Activated CD8-positive, alpha-beta memory T cell treated with anti-CD3 and anti-CD28 coated beads for 1 hour (primary cell): ENCODE data around the gene THSD4.
"Not testable (repeated sequence)": the region's sequence is repeated elsewhere in the genome, so short reads cannot be mapped to it uniquely, and the experiment has no call there.

Experiments used
- DNase-seq, 2 donors: peaks; one replicate each; pipeline ENCODE4 v3.0.0-alpha.2; 2020; ENCODE audit warnings: low read depth in 1 of 2; ENCODE audit errors: extremely low read depth in 1 of 2

The THSD4 gene

DNA sequence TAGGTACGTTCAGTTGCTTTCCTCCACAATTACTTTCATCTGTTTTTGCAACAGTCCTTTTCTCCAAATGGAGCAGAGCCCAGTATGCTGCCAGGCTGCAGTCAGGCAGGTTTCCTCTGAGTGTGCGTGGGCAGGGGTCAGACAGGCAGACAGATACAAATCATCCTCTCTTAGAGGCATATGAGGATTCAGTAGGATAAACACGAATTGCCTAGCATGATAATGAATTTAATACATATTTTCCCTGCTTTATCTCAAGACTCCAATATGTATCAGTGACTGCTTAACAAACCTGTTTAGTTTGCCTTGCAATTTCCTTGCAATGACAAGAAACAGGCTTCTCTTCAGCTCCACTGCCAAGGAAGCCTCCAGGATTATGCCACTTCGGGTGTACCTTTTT is 554.4 kb downstream of the THSD4 start:
- no peak for DNase-seq

- DNase-seq, result not testable (repeated sequence)
Measured at GRCh38 chr15:71670222-71670621, 555.0 kb downstream of the THSD4 start.

- DNase-seq, result no peak
Measured at GRCh38 chr15:71674354-71674753, 559.1 kb downstream of the THSD4 start.

DNA sequence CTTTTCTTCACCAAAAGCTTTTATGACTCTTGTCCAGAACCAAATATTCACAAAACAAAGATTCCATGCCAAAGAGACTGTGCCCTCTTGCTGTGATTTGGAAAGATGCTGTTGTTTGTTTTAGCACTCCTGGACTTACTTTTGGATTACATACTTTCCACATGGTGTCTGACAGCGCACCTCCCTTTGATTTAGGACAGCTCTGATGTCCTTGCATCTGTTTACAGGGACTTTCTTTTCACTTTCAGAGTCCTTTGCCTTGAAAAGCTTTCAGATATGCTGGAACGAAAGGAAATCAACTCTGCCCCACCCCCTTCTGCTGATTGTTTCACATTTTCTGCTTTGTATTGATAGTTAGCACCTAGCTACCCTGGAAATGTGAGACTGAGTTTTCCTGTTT is 562.1 kb downstream of the THSD4 start:
- no peak for DNase-seq

- no peak for DNase-seq
Measured at GRCh38 chr15:71677766-71678165, 562.5 kb downstream of the THSD4 start.

GRCh38 chr15:71678191-71678590 is 562.9 kb downstream of the THSD4 start:
- DNase-seq, result no peak

DNA sequence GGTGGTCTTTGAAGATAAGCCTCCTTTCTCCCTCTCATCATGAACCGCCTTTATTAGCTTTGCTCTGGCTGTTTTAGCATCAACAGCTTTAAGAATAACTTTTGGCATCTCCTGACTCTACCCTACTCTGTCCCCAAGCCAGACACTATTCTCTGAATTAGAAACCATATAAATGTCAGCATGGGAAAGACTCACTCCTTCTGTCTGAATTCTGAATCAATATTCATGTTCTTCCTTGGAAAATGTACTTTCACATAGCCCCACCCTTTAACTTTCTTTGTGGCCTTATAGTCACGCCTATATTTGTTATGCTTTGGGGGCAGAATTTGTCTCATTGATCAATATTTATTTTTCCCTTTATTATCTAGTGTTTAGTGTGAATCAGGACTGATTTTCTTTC is 563.3 kb downstream of the THSD4 start:
- no peak for DNase-seq

- DNase-seq, result no peak
Measured at GRCh38 chr15:71679223-71679792, 564.0 kb downstream of the THSD4 start.

- DNase-seq, result no peak
Measured at GRCh38 chr15:71679793-71680353, 564.6 kb downstream of the THSD4 start.

DNA sequence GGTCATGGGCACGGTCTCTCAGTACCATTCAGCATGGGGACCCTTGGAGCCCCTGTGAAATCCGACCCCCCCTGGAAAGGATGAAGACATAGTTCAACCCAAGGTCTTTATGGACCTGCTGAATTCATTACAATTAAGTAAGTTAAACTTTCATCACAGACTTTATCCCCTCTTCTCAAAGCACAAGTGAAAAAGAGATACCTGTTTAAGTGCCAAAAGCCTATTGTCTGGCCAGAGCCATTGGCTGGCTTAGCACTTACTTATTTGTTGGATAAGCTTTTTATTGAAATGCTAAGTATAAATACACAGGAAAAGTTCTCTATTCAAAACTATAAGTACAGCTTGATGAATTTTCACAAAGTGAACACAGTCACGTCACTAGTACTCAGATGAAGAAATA is 566.7 kb downstream of the THSD4 start:
- no peak for DNase-seq

- no peak for DNase-seq
Measured at GRCh38 chr15:71683411-71684274, 568.4 kb downstream of the THSD4 start.

DNA sequence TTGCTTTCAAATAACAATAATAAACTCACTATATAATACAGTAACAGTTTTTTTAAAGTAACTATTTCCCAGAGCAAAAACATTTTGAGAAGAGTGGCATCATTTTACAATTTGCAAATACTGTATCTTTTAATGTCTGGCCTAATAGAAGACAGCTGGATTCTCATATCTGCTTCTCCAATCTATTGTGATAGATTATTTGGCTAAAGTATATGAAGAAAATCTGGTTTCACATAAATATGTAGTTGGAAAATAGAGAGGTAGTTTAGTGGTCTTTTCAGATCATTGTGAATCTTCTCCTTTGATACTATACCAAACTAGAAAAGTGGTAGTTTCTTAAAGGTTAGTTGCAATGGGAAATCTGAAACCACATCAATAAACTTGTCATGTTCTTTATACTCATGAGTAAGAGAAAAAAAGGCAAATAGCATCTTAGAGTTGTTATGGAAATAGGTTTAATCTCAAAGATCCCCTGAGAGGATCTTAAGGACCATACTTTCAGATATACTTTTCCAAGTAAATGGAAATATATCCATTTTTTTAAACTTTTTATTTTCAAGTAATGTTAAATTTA is 570.2 kb downstream of the THSD4 start:
- no peak for DNase-seq

DNA sequence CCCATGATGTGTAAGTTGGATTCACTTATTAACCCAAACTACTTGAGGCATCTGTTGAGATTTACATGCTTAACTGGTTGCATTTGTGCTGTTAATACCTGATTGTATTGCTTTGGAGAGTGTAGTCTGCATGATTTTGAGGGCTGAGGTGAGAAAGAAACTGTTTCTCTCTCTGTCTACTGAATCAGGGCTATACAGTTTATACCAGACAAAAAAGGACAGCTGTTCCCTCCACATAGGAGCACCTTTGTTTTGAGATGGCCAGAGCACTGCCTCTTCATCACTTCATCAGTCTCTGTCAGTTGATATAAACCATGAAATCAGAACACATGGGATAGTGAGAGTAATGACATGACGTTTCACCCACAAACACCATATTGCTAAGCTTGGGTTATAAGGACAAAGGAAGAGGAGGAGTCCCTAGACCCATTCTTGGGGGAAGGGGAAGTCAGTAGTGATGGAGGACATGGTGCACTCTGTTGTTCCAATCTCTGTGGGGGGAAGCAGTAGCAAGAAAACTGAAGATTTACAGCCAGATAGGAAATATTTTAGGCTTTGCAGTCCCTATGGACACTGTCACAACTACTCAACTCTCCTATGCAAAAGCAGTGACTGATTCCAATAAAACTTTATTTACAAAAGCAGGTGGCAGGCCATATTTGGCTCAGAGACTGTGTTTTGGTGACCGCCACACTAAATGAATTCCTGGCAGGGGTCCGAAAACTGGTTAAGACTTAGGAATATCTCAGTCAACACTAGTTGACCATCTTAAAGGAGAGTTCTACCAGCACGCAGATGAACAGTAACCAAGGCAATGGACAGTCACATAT is 571.2 kb downstream of the THSD4 start:
- DNase-seq, result no peak

DNA sequence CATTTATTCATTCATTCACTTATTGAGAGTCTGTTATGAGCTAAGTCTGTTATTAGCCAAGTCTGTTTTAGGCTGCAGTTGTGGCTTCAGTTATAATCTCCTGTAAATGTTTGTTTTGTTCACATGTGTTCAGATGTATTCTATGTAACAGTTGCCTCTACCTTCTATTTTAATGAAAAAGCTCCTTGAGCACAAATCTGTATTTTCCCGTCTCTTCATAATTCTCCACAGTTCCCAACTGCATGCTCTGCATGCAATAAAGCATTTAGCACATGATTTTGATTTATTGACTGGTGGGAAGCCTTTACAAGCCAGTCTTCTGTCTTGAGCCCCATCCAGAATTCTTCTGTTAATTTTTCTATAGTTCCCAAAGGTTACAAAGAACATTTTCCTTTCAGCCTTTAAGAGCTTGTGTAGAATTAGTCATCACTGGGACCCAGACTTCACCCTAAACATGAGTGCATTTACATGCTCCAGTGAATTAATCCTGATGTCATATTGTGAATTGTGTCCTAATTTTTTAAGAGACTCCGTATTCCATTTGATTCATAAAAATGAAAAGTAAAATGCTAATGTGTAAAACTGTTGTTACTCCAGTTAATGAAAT is 572.7 kb downstream of the THSD4 start:
- DNase-seq, result no peak

DNA sequence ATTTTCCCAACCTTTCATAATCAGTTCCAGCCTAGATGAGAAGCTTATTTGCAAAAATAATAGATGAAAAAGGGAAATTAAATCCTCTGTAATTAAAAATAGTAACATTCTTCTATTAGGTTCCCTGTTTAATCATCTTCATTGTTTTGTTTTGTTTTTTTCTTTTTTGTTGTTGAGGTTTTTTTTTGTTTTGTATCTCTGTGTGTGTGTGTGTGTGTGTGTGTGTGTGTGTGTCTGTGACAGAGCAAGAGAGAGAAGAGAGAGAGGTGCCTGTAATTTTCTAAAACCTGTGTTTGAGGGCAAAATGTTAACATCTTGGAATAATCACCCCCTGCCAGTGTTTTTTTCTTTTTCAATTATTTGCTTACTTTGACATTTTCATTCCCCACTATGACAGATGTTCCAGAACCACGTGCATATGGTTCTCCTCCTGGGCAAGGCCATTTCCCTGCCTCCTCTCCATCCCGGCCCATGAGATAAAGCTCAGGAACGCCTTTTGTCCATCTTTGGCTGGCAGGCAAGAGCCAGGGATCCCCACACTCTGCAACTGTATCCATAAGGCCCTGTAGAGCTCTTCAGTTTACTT is 573.3 kb downstream of the THSD4 start:
- no peak for DNase-seq

- no peak for DNase-seq
Measured at GRCh38 chr15:71691081-71691457, 575.8 kb downstream of the THSD4 start.

- DNase-seq, result no peak
Measured at GRCh38 chr15:71691458-71692417, 576.5 kb downstream of the THSD4 start.

- DNase-seq, result no peak
Measured at GRCh38 chr15:71697236-71697635, 582.0 kb downstream of the THSD4 start.

GRCh38 chr15:71698030-71698429 is 582.8 kb downstream of the THSD4 start:
- no peak for DNase-seq
